Mucosa of rectum (tissue), 2 donors: ENCODE results near the gene S100A6.
A peak's percentile ranks its signal among the peaks of the same experiment; 100 is the strongest.

ENCODE experiments used
- H3K27ac ChIP-seq, 2 donors: one replicate each; pipeline ENCODE4 v1.7.0; 2013; ENCODE audit warnings: inconsistent platforms in 2 of 2, low read depth in 2 of 2, low read length in 2 of 2
- H3K27me3 ChIP-seq, 2 donors: one replicate each; pipeline ENCODE4 v1.7.0; 2013; ENCODE audit warnings: low read length in 2 of 2; ENCODE audit not compliant: control insufficient read depth in 2 of 2, insufficient read depth in 2 of 2
- H3K36me3 ChIP-seq, 2 donors: one replicate each; pipeline ENCODE4 v1.7.0; 2013; ENCODE audit warnings: low read length in 2 of 2; ENCODE audit not compliant: control insufficient read depth in 2 of 2, insufficient read depth in 2 of 2
- H3K4me1 ChIP-seq, 2 donors: one replicate each; pipeline ENCODE4 v1.7.0; 2013; ENCODE audit warnings: low read length in 2 of 2, mild to moderate bottlenecking in 1 of 2; ENCODE audit not compliant: control insufficient read depth in 2 of 2, insufficient read depth in 2 of 2
- H3K4me3 ChIP-seq, 2 donors: one replicate each; pipeline ENCODE4 v1.7.0; 2013; ENCODE audit warnings: low read length in 2 of 2
- H3K9ac ChIP-seq, 2 donors: one replicate each; pipeline ENCODE4 v1.7.0; 2013; ENCODE audit warnings: low read length in 2 of 2, low read depth in 1 of 2, mild to moderate bottlenecking in 1 of 2
- H3K9me3 ChIP-seq, 2 donors: one replicate each; pipeline ENCODE4 v1.7.0; 2013; ENCODE audit warnings: low read length in 2 of 2; ENCODE audit not compliant: control insufficient read depth in 2 of 2
- donor health status: healthy.
- donor health status: Normal muscosa, but diverticular disease.

Gene S100A6

GRCh38 chr1:153506386-153506785 lies 29.4 kb downstream of the S100A6 start:
- Histone ChIP-seq H3K4me1 (peaks cover 0 to 5% of the 10 kb centered on the region in 2 donors), H3K27ac (peak overlapping the region; percentile 17 to 45), H3K4me3 (no peak overlapping the region), H3K9me3 (no peaks in the 10 kb centered on the region), H3K36me3 (no peaks in the 10 kb centered on the region), H3K27me3 (no peaks in the 10 kb centered on the region), H3K9ac (no peak overlapping the region)

- H3K9ac ChIP-seq: no peak overlapping the region
- H3K36me3 ChIP-seq: no peaks in the 10 kb centered on the region
- H3K27ac ChIP-seq: no peak overlapping the region
- H3K9me3 ChIP-seq: no peaks in the 10 kb centered on the region
- no peaks in the 10 kb centered on the region for H3K27me3 ChIP-seq
- peaks cover 0 to 5% of the 10 kb centered on the region in 2 donors for H3K4me1 ChIP-seq
- H3K4me3 ChIP-seq: no peak overlapping the region
Observed at GRCh38 chr1:153505576-153505975, 30.2 kb downstream of the S100A6 start.

- Histone ChIP-seq H3K36me3 (no peaks in the 10 kb centered on the region), H3K9me3 (no peaks in the 10 kb centered on the region), H3K4me1 (peaks cover 0 to 5% of the 10 kb centered on the region in 2 donors), H3K27me3 (peaks cover 0 to 4% of the 10 kb centered on the region in 2 donors), H3K4me3 (no peak overlapping the region), H3K27ac (no peak overlapping the region), H3K9ac (no peak overlapping the region)
Observed at GRCh38 chr1:153503766-153504165, 32.0 kb downstream of the S100A6 start.

GRCh38 chr1:153498746-153499145 lies 37.0 kb downstream of the S100A6 start:
- Histone ChIP-seq H3K9ac (no peak overlapping the region), H3K36me3 (no peaks in the 10 kb centered on the region), H3K4me1 (no peaks in the 10 kb centered on the region), H3K9me3 (no peaks in the 10 kb centered on the region), H3K27ac (no peak overlapping the region), H3K4me3 (no peak overlapping the region), H3K27me3 (peaks cover 0 to 9% of the 10 kb centered on the region in 2 donors)

- no peak overlapping the region for H3K27ac ChIP-seq
- no peaks in the 10 kb centered on the region for H3K9me3 ChIP-seq
- H3K9ac ChIP-seq: no peak overlapping the region
- H3K36me3 ChIP-seq: no peaks in the 10 kb centered on the region
- no peak overlapping the region for H3K4me3 ChIP-seq
- peaks cover 0 to 9% of the 10 kb centered on the region in 2 donors for H3K27me3 ChIP-seq
- no peaks in the 10 kb centered on the region for H3K4me1 ChIP-seq
Observed at GRCh38 chr1:153495536-153495935, 40.3 kb downstream of the S100A6 start.

GRCh38 chr1:153494976-153495535 lies 40.7 kb downstream of the S100A6 start:
- peaks cover 0 to 9% of the 10 kb centered on the region in 2 donors for H3K27me3 ChIP-seq
- H3K9ac ChIP-seq: no peak overlapping the region
- no peaks in the 10 kb centered on the region for H3K36me3 ChIP-seq
- H3K27ac ChIP-seq: no peak overlapping the region
- no peaks in the 10 kb centered on the region for H3K4me1 ChIP-seq
- H3K9me3 ChIP-seq: no peaks in the 10 kb centered on the region
- H3K4me3 ChIP-seq: no peak overlapping the region

GRCh38 chr1:153493343-153493960 lies 42.3 kb downstream of the S100A6 start:
- H3K4me3 ChIP-seq: no peak overlapping the region
- H3K9me3 ChIP-seq: no peaks in the 10 kb centered on the region
- no peak overlapping the region for H3K27ac ChIP-seq
- H3K27me3 ChIP-seq: peaks cover 0 to 4% of the 10 kb centered on the region in 2 donors
- no peaks in the 10 kb centered on the region for H3K4me1 ChIP-seq
- no peak overlapping the region for H3K9ac ChIP-seq
- no peaks in the 10 kb centered on the region for H3K36me3 ChIP-seq

GRCh38 chr1:153490272-153491051 lies 45.3 kb downstream of the S100A6 start:
- Histone ChIP-seq H3K9me3 (no peaks in the 10 kb centered on the region), H3K36me3 (no peaks in the 10 kb centered on the region), H3K27ac (peak overlapping the region; percentile 5 to 26), H3K27me3 (no peaks in the 10 kb centered on the region), H3K4me1 (no peaks in the 10 kb centered on the region), H3K9ac (peak overlapping the region in 1 of 2 donors; percentile 32), H3K4me3 (no peak overlapping the region)

GRCh38 chr1:153488731-153489130 lies 47.1 kb downstream of the S100A6 start:
- Histone ChIP-seq H3K27ac (no peak overlapping the region), H3K36me3 (no peaks in the 10 kb centered on the region), H3K27me3 (peaks cover 0 to 4% of the 10 kb centered on the region in 2 donors), H3K9me3 (no peaks in the 10 kb centered on the region), H3K4me1 (no peaks in the 10 kb centered on the region), H3K4me3 (no peak overlapping the region), H3K9ac (no peak overlapping the region)

GRCh38 chr1:153487707-153488106 lies 48.1 kb downstream of the S100A6 start:
- Histone ChIP-seq H3K4me3 (no peak overlapping the region), H3K4me1 (no peaks in the 10 kb centered on the region), H3K9ac (no peak overlapping the region), H3K36me3 (no peaks in the 10 kb centered on the region), H3K27ac (no peak overlapping the region), H3K27me3 (peaks cover 0 to 4% of the 10 kb centered on the region in 2 donors), H3K9me3 (no peaks in the 10 kb centered on the region)
